Stimulated activated CD8-positive, alpha-beta memory T cell treated with anti-CD3 and anti-CD28 coated beads, Interleukin-7, amount 100 ng/mL, for 48 hours (primary cell): Measurements from ENCODE around the gene IQCB1.
"Not testable (repeated sequence)": the region's sequence is repeated elsewhere in the genome, so short reads cannot be mapped to it uniquely, and the experiment has no call there.

ENCODE experiments used
- DNase-seq, 2 donors: peaks; one replicate each; pipeline ENCODE4 v3.0.0-alpha.2; 2020; ENCODE audit warnings: low read depth in 1 of 2; ENCODE audit errors: extremely low read depth in 1 of 2

IQCB1 gene

DNA sequence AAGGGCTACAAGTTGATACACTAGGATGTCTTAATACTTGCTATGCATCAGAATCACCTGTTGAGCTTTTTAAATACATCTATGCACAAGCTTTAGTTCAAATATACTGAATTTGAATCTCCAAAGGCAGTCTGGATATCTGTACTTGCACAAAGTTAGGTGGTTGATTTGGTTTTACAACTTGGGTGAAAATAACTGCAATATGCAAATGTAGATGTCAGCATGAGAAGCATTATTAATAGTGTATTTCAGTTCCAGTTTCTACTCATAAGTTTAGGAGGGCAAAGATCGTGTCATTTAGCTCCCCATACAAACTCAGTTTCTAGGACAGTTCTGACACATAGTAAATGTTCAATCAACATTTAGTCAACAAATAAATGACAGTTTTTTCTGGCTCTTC, 25.6 kb downstream of the IQCB1 start:
- DNase-seq: no peak

DNA sequence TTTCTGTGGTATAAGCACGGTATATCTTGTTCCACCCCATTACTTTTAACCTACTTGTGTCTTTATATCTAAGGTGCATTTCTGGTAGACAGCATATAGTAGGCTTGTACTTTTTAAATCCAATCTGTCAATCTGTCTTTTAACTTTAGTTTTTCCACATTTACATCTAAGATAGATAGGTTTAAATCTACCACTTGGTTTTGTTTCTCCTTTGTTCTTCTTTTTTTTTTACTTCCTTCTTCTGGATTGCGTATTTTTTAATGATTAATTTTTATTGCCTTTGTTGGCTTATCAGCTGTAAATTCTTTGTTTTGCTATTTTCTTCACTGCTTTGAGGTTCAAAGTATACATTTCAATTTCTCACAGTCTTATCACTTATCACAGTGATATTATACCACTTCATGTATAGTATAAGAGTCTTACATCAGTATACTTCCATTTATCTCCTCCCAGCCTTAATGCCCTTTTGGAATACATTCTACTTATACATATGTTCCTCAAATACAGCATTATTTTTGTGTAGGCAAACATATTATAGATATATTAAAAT, 31.0 kb downstream of the IQCB1 start:
- no peak for DNase-seq

DNA sequence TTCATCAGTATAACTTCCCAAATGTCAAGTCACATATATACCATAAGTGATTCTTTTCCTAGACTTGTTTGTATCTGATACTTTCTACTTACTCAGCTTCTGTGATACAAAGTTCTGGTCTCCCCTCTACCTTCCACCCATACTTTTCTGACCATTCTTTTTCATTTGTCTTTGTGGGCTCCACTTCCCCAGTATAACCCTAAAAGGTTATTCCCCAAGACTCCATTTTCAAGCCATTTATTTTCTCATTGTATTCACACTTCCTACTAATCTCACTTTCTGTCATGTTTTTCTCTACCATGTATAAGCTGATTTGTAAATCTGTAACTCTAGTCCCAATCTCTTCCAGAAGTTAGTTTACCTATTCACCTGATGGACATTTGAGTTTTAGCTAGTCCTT, 34.0 kb downstream of the IQCB1 start:
- no peak for DNase-seq

DNA sequence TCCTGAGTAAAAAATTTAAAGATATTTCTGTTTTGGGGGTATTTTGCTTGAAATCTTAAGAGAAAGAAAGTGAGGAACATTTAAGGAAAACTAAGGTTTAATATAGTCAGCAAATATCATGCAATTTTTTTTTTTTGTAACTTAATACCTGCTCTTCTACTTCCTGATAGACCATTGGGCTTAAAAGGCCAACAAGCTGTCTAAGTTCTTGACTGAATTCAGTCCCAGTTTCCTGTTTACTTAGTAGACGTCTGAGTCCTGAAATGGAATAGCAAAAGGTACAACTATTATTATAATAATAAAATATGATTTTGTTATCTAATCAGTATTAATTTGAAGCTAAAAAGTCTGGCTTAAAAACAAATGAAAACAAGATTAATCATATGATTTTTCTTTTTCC, 37.9 kb downstream of the IQCB1 start:
- DNase-seq: no peak

DNA sequence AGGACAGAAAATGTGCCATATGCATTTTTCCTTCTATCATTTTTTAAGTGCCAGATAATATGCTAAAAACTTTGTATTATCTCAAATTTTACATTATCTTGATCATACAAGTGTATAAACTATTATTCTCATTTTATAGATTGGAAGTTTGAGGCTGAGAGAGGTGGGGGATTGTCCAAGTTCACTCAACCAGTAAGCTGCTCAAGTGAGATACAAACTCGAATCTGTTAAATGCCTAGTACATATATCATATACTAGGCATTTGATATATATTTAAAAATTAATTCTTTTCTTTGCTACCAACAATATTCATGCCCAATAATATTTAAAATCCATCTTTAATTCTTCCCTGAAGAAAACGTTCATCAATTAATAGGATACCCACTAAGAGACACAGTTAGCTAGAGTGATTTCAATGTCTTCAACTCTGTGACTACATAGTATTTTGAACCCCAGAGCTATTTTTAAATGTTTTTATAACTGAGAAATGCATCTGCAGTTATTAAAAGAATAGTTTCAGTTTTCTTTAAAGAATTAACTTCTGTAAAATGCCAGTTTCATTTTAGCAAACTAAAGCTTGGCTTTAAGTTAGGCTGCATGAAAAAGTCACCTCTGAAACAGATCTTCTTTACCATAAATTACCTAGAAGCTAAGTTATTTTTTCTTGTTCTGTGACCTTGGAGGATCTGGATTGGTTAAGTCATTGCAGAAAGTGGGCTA, 40.4 kb downstream of the IQCB1 start:
- DNase-seq: no peak

DNA sequence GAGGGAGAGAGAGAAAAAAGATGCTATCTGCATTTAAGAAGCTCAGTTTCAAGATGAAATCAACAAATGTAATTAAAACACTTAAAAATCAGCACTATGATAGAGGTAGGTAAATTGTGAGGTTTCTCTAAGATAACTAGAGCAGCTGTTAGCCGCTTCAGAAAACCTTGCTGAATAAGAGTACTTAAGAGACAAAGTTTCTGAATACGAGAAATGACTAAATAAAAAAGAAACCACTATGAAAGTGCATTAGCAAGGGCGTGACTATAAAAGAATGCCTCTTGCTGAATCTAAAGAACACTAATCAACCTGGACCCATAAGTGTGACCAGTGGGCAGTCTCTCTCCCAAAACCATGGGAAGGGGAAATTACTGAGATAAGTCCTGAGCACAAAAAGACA, 41.8 kb downstream of the IQCB1 start:
- no peak for DNase-seq

DNA sequence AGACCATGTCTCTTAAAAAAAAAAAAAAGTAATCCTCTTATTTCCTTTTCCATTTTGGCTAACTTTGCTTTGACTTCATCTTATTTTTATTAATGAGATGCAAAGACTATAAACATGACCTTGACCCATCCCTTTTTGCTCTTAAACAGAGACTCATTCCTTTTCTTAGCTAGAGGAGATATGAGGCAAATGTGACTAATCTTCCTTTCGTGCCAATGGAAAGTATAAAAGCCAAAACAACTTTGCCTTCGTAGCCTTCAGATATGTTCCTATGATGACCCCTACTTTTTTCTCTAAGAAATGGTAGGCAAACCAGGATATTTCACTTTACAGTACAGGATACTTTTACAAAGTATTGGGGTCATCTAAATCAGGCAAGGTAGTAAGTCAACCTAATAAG, 48.4 kb downstream of the IQCB1 start:
- no peak for DNase-seq

DNA sequence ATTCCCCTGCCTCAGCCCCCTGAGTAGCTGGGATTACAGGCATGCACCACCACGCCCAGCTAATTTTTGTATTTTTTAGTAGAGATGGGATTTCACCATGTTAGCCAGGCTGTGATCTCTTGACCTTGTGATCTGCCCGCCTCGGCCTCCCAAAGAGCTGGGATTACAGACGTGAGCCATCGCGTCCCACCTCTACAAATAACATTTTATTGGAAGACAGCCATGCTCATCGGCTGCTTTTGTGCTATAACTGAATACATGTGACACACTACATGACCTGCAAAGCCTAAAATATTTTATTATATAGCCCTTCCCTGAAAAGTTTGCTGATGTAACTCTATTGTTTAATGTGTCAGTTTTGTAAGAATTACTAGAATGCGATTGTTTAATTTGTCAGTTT, 52.1 kb downstream of the IQCB1 start:
- DNase-seq: not testable (repeated sequence)

DNA sequence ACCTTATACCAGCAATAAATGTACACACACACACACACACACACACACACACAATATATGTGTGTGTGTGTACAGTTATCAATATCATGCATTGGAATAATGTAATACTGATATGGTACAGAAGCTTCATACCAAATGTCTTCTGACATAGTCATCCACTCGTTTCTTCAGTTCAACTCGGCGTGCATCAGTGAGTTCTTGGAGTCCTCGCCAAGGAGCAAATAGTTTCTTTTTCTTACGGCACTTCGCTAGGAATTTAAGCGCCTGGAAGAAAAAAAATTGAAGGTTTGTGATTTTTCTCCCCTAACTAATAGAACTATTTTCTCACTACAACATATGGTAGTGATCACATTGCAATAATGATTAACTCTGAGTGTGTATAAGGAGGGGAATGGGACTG, 53.2 kb downstream of the IQCB1 start:
- no peak for DNase-seq

DNA sequence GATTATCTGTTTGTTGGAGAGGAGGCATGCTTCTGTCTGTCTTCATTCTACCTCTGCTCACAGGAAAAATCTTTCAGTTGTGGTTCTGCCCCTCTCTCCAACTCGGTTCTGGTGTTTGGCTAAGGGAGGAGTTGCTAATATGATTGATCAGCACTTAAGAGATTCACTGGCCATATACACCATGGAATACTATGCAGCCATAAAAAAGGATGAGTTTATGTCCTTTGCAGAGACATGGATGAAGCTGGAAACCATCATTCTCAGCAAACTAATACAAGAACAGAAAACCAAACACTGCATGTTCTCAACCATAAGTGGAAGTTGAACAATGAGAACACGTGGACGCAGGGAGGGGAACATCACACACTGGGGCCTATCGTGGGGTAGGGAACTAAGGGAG, 59.8 kb downstream of the IQCB1 start:
- DNase-seq: not testable (repeated sequence)

DNA sequence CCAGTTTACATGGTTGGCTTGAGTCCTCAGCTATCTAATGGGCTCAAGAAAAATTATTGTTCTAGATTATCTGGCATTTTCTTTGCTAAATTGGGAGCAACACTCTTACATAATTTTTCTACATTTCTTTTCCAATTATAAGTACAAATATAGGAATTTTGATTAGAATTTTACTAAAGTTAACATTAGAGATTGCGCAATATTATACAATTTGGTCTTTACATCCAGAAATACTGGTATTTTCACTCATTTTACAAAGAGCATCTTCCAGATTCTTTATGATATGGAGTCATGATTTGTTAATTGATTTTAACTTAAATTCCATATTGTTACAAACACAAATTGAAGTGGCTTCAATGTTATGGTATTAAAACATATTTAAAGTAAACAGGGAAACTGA, 65.6 kb downstream of the IQCB1 start:
- no peak for DNase-seq

DNA sequence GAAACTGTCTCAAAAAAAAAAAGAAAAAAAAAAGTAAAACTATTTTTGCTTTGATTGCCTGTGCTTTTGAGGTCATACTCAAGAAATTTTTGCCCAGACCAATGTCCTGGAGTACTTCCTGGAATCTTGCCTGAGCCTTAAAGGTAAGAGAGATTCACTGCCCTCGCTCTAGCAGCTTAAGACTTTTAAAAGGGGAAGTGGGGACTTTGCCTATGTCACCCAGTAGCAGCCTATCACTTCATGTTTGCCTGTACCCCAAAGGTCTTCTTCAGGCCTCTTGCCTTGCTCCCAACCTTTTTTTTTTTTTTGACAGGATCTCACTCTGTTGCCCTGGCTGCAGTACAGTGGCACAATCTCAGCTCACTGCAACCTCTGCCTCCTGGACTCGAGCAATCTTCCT, 66.4 kb downstream of the IQCB1 start:
- DNase-seq: no peak

DNA sequence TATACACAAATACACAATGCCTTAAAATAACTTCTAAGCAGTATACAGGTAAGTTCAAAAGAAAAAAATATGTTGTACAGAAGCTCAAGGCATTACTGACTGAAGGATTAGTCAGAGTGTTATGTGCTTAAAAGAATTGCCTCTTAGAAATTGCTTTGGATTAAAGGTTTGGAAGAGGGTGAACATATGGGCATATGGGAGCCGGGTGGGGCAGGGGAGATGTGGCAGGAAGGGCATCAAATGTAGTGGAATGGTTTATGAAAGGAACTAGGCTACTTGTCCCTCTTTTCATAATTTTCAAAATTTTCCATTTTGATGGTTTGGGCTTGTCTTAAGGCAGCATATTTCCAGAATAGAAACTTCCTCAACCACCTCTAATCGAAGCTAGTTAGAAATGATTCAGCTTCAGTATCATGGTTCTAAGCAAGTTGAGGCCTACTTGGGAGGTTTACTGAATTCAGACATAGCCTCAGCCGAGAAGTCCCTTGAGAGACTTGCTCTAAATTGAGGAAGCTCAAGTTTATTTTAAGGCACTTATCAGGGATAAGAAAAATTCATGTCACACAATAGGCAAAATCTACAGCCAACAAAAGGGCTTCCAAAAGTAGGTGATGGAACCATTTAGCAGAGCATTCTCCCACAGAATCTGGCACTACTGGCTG, 75.2 kb downstream of the IQCB1 start:
- DNase-seq: no peak

DNA sequence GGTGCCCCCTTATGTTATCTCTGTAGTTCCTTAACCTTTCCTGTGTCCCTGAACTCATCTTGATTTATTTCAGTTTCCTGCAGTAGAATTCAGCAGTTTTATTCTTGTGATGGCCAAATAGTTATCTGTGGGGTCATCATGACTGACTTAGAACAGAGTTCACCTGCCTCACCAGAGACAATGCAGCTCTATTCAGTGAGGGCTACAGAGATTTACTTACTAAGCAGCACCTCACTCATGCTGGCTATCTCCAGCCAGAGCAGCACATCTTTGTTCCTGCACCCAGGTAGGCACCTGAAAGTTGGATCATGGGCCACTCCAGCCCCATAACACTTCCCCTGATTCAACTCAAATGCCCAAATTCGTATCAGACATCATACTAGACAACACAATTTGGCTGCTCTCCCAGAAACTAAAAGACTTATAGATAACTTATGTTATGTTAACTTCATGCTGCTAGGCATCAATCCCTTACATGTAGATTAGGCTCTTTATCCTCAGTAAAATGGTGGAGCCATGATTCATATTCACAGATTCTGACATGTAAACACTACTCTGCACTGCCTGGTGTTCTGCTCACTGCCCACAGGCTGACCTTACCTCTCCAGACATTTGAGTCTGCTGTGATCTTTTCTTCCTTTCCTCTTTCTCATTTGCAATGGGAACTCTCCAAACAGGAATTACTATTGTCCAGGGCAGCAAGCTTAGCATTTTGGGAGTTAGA, 76.0 kb downstream of the IQCB1 start:
- no peak for DNase-seq

DNA sequence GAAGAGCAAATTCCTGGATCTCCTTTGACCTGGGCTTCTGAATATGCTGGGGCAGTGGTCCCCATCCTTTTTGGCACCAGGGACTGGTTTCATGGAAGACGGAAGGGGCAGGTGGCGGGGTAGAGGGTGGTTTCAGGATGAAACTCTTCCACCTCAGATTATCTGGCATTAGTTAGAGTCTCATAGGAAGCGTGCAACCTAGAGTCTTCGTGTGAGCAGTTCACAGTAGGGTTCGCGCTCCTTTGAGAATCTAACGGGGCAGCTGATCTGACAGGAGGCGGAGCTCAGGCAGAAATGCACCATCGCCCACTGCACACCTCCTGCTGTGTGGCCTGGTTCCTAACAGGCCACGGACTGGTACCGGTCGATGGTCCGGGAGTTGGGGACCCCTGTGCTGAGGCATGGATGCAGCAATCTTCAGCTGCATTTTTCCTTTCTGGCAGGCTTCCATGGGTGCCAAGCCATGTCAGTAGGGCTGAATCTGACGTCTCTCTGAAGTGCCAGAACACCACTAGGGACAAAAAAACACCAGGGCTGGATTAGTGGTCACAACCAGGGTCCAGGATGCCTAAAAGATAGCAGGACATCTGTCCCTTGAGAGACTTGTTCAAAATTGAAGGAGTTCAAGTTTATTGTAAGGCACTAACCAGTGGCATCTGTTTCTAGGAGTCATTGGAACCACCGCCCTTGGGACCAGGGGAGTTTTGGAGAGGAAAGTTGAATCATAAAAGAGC, 76.9 kb downstream of the IQCB1 start:
- no peak for DNase-seq

DNA sequence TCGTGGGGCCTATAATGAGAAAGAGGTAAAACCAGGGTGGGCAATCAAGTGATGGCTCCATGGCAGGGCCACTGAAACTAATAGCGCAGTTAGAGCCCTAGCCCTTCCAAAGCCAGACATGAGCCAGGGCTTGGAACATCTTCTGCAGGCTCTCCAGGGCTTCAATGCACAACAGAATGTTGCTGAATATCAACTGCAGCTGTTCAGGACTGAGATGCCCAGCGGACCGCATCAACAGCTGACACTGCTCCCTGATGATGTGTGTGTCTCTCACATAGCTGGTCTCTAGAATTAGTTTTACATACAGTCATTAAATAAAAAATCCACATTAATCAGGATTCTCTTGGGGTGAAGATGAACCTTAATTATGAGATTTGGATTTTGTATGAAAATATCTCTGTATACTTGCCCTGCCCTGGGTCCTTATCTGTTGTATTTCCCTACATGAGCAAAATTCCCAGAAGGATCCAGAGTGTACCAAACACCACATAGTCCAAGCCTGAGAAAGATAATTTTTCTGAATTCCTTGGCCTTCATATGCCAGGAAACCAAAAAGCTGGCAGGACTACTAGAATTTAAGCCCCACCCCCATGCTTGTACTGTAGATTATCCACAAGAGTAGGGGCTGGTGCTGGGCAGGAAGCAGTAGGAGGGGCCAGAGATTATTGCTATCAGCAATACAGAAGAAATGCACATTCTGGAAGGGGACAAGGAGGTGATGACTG, 77.6 kb downstream of the IQCB1 start:
- DNase-seq: no peak

DNA sequence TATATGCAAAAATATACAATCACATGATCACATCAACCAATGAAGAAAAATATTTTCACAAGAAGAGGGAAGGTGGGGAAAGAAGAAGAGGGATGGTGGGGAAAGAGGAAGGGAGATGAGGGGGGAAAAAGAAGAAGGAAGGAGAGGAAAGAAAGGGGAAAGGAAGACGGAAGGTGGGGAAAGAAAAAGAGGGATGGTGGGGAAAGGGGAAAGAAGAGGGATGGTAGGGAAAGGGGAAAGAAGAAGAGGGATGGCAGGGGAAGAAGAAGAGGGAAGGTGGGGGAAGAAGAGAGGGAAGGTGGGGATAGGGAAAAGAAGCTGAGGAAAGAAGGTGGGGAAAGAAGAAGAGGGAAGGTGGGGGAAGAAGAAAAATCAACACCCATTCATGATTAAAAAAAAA, 82.1 kb downstream of the IQCB1 start:
- no peak for DNase-seq

DNA sequence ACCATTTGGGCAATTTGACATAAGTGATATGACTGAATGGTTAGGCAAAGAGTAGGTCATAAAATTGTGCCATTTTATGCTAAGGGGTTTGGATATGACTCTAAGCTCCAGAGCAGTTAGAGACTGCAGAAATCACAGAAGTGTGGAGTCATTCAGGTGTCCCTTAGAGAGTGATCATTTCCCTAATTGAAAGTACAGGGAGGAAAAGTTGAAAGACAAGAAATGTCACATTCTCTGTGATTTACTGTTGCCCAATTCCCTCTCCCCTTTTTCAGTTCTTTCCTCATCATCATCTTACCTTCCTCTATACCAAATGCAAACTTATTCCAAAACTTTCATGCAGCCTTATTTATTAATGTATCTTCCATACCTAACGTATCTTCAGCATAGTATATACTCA, 82.6 kb downstream of the IQCB1 start:
- no peak for DNase-seq

DNA sequence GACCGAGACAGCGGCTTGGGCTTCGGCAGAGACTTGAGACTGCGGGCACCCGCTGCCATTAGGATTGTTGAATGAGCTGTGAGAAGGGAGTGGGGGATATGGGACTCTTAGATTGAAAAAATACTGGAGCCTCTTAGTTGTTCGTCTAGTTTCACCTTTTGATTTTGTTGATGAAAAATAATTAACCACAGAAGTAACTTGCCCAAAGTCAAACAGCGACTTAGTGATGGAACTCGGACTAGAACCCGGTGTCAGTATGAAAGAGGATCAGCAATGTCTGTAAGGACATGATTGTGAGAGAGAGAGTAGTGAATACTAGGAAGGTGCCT, 84.8 kb downstream of the IQCB1 start:
- DNase-seq: no peak

DNA sequence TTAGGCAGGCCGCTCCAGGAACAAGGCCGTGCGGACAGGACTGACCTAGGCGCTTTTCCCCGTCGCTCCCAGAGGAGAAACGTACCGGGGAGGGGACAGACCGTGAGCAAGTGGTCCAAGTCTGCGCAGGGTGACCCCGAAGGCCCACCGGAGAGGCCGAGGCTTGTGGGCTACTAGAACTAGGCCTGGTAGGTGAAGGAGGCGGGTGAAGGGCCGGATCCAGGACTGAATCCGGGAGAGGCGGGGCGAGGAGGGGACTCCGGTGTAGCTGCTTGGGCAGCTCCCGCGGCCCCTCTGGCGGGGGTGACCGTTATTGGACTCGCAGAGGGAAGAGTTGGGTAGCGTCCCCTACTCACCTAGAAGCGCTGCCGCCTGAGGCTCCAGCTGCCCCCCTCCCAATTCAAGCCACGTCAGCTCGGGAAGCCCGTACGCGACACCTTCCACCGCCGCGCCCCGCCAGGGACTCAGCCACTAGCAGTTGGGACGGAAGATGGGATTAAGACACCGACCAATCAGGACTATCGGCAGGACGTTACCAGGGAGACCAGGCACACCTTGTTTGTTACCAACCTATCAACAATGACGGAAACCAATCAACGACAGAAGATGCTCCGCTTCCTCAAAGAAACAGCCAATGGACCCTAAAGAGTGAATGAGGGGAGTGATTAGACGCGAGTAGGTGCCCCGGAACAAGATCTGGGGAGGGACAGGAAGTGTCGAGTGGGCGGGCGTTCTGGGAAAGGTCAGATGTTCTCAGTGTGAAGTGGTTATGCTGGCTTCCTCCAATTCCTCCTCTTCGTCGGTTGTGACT, 85.4 kb downstream of the IQCB1 start, which contains the start of gene GOLGB1:
GOLGB1 (minus strand) TSS at position 466 of the 811 bp plus-strand sequence. CDS start 18,770 bp downstream, outside the sequence.
- DNase-seq: peak; percentile 78 to 94
